Progenitor cell of endocrine pancreas (in vitro differentiated cells): ENCODE data around the gene NDUFV1. TPM values are rescaled to one million over a fixed set of nuclear protein-coding genes. Genes with fewer than 3 reads are reported as not detected.
"Not testable (repeated sequence)": the region's sequence is repeated elsewhere in the genome, so short reads cannot be mapped to it uniquely, and the experiment has no call there.

Source experiments
- DNase-seq: peaks from one replicate; pipeline ENCODE4 v3.0.0; 2021; ENCODE audit warnings: low spot score; ENCODE audit not compliant: unreplicated experiment
- H3K27ac Mint-ChIP-seq: 2 replicates; pipeline ENCODE4 v1.8.0; 2021; ENCODE audit warnings: mild to moderate bottlenecking, moderate library complexity, mixed read lengths
- H3K27me3 Mint-ChIP-seq: 2 replicates; pipeline ENCODE4 v1.8.0; 2021; ENCODE audit warnings: mixed read lengths
- H3K36me3 Mint-ChIP-seq: 2 replicates; pipeline ENCODE4 v1.8.0; 2022; ENCODE audit warnings: mixed read lengths; ENCODE audit not compliant: insufficient read depth
- H3K4me1 Mint-ChIP-seq: 2 replicates; pipeline ENCODE4 v1.8.0; 2021; ENCODE audit warnings: low read depth, mixed read lengths
- H3K4me3 Mint-ChIP-seq: 2 replicates; pipeline ENCODE4 v1.8.0; 2021; ENCODE audit warnings: low read depth, mild to moderate bottlenecking, moderate library complexity, mixed read lengths
- H3K9me3 Mint-ChIP-seq: 2 replicates; pipeline ENCODE4 v1.8.0; 2021; ENCODE audit warnings: low read depth, mixed read lengths
- CTCF ChIP-seq: fragments of 200-600 bp; sonication (generic); IDR thresholded peaks from one replicate; pipeline ENCODE4 v1.5.0; 2021; ENCODE audit warnings: antibody characterized with exemption, mild to moderate bottlenecking; ENCODE audit not compliant: unreplicated experiment
- total RNA-seq: library from RNA; stranded (reverse); gene quantifications from 2 replicates; pipeline ENCODE4 v1.2.1, GENCODE V29; 2021

NDUFV1 gene
- total RNA-seq, 1 donor from 2014 or later = 137 TPM

GRCh38 chr11:67654225-67654624, 47.5 kb downstream of the NDUFV1 start:
- Mint-ChIP-seq H3K4me1 (peaks cover 14% of the 10 kb centered on the region), H3K27ac (no peak overlapping the region), H3K27me3 (no peaks in the 10 kb centered on the region), H3K9me3 (peaks cover 7% of the 10 kb centered on the region), H3K4me3 (no peak overlapping the region), H3K36me3 (peaks cover 2% of the 10 kb centered on the region)
- no peak for TF ChIP-seq CTCF
- no peak for DNase-seq

- H3K4me3 Mint-ChIP-seq = no peak overlapping the region
- no peak overlapping the region for H3K27ac Mint-ChIP-seq
- no peak for TF ChIP-seq CTCF
- no peak for DNase-seq
- peaks cover 7% of the 10 kb centered on the region for H3K9me3 Mint-ChIP-seq
- H3K27me3 Mint-ChIP-seq = no peaks in the 10 kb centered on the region
- peaks cover 2% of the 10 kb centered on the region for H3K36me3 Mint-ChIP-seq
- peaks cover 8% of the 10 kb centered on the region for H3K4me1 Mint-ChIP-seq
Measured at GRCh38 chr11:67656278-67656922, 49.7 kb downstream of the NDUFV1 start.

GRCh38 chr11:67657300-67657699, 50.6 kb downstream of the NDUFV1 start:
- H3K4me3 Mint-ChIP-seq = no peak overlapping the region
- H3K27ac Mint-ChIP-seq = no peak overlapping the region
- peaks cover 7% of the 10 kb centered on the region for H3K9me3 Mint-ChIP-seq
- no peaks in the 10 kb centered on the region for H3K27me3 Mint-ChIP-seq
- DNase-seq = no peak
- H3K4me1 Mint-ChIP-seq = peaks cover 6% of the 10 kb centered on the region
- peaks cover 2% of the 10 kb centered on the region for H3K36me3 Mint-ChIP-seq
- TF ChIP-seq CTCF = no peak

GRCh38 chr11:67659651-67660165, 53.0 kb downstream of the NDUFV1 start:
- H3K27ac Mint-ChIP-seq, H3K27me3 Mint-ChIP-seq, H3K36me3 Mint-ChIP-seq, H3K4me3 Mint-ChIP-seq, H3K9me3 Mint-ChIP-seq, DNase-seq, H3K4me1 Mint-ChIP-seq: not testable (repeated sequence)

- not testable (repeated sequence) for H3K4me1 Mint-ChIP-seq, H3K27me3 Mint-ChIP-seq, DNase-seq, H3K4me3 Mint-ChIP-seq, H3K9me3 Mint-ChIP-seq, H3K36me3 Mint-ChIP-seq, H3K27ac Mint-ChIP-seq
Measured at GRCh38 chr11:67660752-67661151, 54.0 kb downstream of the NDUFV1 start.

Other genes with a start within 250 kb of the NDUFV1 start
- gene CLCF1, start 233.3 kb upstream of the NDUFV1 start, total RNA-seq = 5.4 and 6.9 TPM in 2 replicates
- gene RAD9A, start 214.9 kb upstream of the NDUFV1 start, total RNA-seq = 39.0 and 49.1 TPM in 2 replicates
- gene PPP1CA, start 205.1 kb upstream of the NDUFV1 start, total RNA-seq = 140 and 145 TPM in 2 replicates
- 0.24 TPM in 1 of 2 replicates, not detected in the other for gene TBC1D10C, start 202.9 kb upstream of the NDUFV1 start, total RNA-seq
- gene CARNS1, start 191.3 kb upstream of the NDUFV1 start, total RNA-seq = 0.29 and 0.53 TPM in 2 replicates
- gene RPS6KB2, start 178.4 kb upstream of the NDUFV1 start, total RNA-seq = 51.7 and 53.8 TPM in 2 replicates
- 0.73 and 2.3 TPM in 2 replicates for gene PTPRCAP, start 169.3 kb upstream of the NDUFV1 start, total RNA-seq
- 86.7 and 90.5 TPM in 2 replicates for gene CORO1B, start 163.5 kb upstream of the NDUFV1 start, total RNA-seq
- not detected in 2 replicates for gene GPR152, start 154.2 kb upstream of the NDUFV1 start, total RNA-seq
- 0.18 TPM in 1 of 2 replicates, not detected in the other for gene CABP4, start 151.6 kb upstream of the NDUFV1 start, total RNA-seq
- gene TMEM134, start 137.7 kb upstream of the NDUFV1 start, total RNA-seq = 63.3 and 68.6 TPM in 2 replicates
- 39.2 and 39.5 TPM in 2 replicates for gene AIP, start 123.9 kb upstream of the NDUFV1 start, total RNA-seq
- gene PITPNM1, start 101.6 kb upstream of the NDUFV1 start, total RNA-seq = 67.9 and 76.3 TPM in 2 replicates
- gene CDK2AP2, start 98.8 kb upstream of the NDUFV1 start, total RNA-seq = 35.0 and 35.7 TPM in 2 replicates
- not detected in 2 replicates for gene CABP2, start 83.5 kb upstream of the NDUFV1 start, total RNA-seq
- 978 and 982 TPM in 2 replicates for gene GSTP1, start 23.1 kb upstream of the NDUFV1 start, total RNA-seq
- gene NUDT8, start 23.0 kb downstream of the NDUFV1 start, total RNA-seq = 5.1 and 6.3 TPM in 2 replicates
- gene TBX10, start 32.8 kb downstream of the NDUFV1 start, total RNA-seq = not detected in 2 replicates
- gene ACY3, start 43.8 kb downstream of the NDUFV1 start, total RNA-seq = 3.0 and 3.4 TPM in 2 replicates
- 0.67 and 1.6 TPM in 2 replicates for gene ALDH3B2, start 67.7 kb downstream of the NDUFV1 start, total RNA-seq